A549 (cell line): Measurements from ENCODE around the gene NTM.

ENCODE experiments used
- BHLHE40 ChIP-seq: IDR thresholded peaks from 2 replicates; pipeline ENCODE4 v1.6.1; 2012; ENCODE audit warnings: low read depth, low read length, inconsistent platforms
- CHD4 ChIP-seq: fragments of 200-600 bp; sonication (generic); IDR thresholded peaks from 2 replicates; pipeline ENCODE4 v1.6.1; 2016; ENCODE audit warnings: antibody characterized with exemption, mild to moderate bottlenecking, borderline replicate concordance
- CTCF ChIP-seq: fragments of >200 bp; sonication (Bioruptor Twin); formaldehyde crosslinking; IDR thresholded peaks from 3 replicates; pipeline ENCODE4 v1.5.1; 2016
- EP300 ChIP-seq, 2 experiments: fragments of >200 bp; sonication (Bioruptor Twin); formaldehyde crosslinking; IDR thresholded peaks; 2 replicates in 1 of 2; 3 replicates in 1 of 2; pipeline ENCODE4 v1.6.1; 2016 to 2017
- ESRRA ChIP-seq: fragments of 150-350 bp; IDR thresholded peaks from 2 replicates; pipeline ENCODE4 v1.6.1; 2014; ENCODE audit warnings: mild to moderate bottlenecking, low read length, borderline replicate concordance
- HOXB13 ChIP-seq: fragments of 250-450 bp; sonication (Bioruptor Pico); IDR thresholded peaks from 2 replicates; pipeline ENCODE4 v1.5.0; 2020; ENCODE audit warnings: low read depth, mild to moderate bottlenecking, moderate library complexity
- JUN ChIP-seq, 2 experiments: fragments of >200 bp; sonication (Bioruptor Twin); formaldehyde crosslinking; IDR thresholded peaks; 2 replicates in 1 of 2; 3 replicates in 1 of 2; pipeline ENCODE4 v1.6.1; 2016 to 2017
- MYC ChIP-seq: IDR thresholded peaks from 2 replicates; pipeline ENCODE4 v1.6.1; 2012; ENCODE audit warnings: mild to moderate bottlenecking, inconsistent platforms, low read length, improper control_type of control experiment, borderline replicate concordance
- NR3C1 ChIP-seq: fragments of >200 bp; sonication (Bioruptor Twin); formaldehyde crosslinking; IDR thresholded peaks from 3 replicates; pipeline ENCODE4 v1.6.1; 2017
- POLR2A ChIP-seq: IDR thresholded peaks from 2 replicates; pipeline ENCODE4 v1.6.1; 2012; ENCODE audit warnings: mild to moderate bottlenecking, low read length
- RAD21 ChIP-seq, 2 experiments: fragments of >200 bp in 1 of 2; sonication (Bioruptor Twin) in 1 of 2; formaldehyde crosslinking in 1 of 2; IDR thresholded peaks in 1 of 2; conservative IDR thresholded peaks in 1 of 2; 2 replicates in 1 of 2; 3 replicates in 1 of 2; pipeline ENCODE4 v1.6.1; 2012 to 2018; ENCODE audit warnings: inconsistent platforms in 1 of 2
- REST ChIP-seq: fragments of 200-600 bp; sonication (generic); IDR thresholded peaks from 2 replicates; pipeline ENCODE4 v1.6.1; 2016; ENCODE audit warnings: antibody characterized with exemption, mild to moderate bottlenecking, moderate library complexity
- RNF2 ChIP-seq: fragments of 200-600 bp; sonication (generic); IDR thresholded peaks from 2 replicates; pipeline ENCODE4 v1.6.1; 2016; ENCODE audit warnings: low read depth, mild to moderate bottlenecking, antibody characterized with exemption, moderate library complexity, borderline replicate concordance
- USF2 ChIP-seq: fragments of 450-650 bp; IDR thresholded peaks from 2 replicates; pipeline ENCODE4 v1.6.1; 2014; ENCODE audit warnings: antibody characterized with exemption

- TF ChIP-seq CTCF (no peak), BHLHE40 (no peak), HOXB13 (CRISPR knock-in tag) (no peak), NR3C1 (no peak), POLR2A (no peak), MYC (no peak), REST (no peak), ESRRA (no peak), RNF2 (no peak), RAD21 (conservative IDR thresholded peaks at IDR 0.05 in 1 of 2, IDR thresholded peaks at IDR 0.05 in 1 of 2) (no peak), EP300 (IDR thresholded peaks at IDR 0.05) (no peak), CHD4 (no peak), USF2 (no peak), JUN (IDR thresholded peaks at IDR 0.05) (no peak)
Observed at GRCh38 chr11:131756479-131757110, 386.2 kb downstream of the NTM start.
